Measurements from ENCODE around the gene PPP2R5E.
"Not testable (repeated sequence)": the region's sequence is repeated elsewhere in the genome, so short reads cannot be mapped to it uniquely, and the experiment has no call there.

The PPP2R5E gene

DNA sequence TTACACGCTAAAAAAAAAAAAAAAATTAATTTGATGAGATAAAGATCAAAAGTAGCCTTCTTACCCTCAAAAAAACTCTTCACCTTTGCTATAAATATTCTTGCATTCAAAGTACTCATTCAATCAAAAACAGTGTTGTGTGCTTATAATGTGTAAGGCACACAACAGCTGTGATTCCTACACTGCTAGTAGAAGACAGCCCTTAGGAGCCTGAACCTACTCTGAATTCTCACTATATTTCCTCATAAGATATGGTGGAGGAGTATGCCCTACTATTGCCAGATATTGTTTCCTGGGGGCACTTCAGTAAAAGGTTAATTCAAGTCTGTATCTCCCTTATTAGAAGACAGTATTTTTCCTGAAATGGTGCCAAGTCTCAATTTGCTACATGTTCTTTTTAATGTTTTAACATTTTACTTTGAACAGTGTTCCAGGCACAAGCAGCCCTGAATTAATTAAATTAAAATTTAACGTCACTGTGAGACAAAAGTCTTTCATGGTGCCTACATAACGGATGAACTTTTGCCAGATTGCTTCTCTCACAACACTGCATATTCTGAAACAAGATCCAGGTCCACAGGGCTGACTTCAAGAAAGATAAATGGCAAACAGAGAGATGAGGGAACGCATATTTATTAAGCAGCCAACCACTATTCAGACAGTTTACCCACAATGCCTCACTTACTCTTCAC lies 19.3 kb downstream of the PPP2R5E start:
- no peak overlapping the region for H3K27ac ChIP-seq
- no peak for DNase-seq (ENCODE audit: low read depth, low spot score)

DNA sequence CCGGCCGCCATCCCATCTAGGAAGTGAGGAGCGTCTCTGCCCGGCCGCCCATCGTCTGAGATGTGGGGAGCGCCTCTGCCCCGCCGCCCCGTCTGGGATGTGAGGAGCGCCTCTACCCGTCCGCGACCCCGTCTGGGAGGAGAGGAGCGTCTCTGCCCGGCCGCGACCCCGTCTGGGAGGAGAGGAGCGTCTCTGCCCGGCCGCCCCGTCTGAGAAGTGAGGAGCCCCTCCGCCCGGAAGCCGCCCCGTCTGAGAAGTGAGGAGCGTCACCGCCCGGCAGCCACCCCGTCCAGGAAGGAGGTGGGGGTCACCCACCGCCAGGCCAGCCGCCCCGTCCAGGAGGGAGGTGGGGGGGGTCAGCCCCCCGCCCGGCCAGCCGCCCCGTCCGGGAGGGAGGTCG lies 20.7 kb downstream of the PPP2R5E start:
- H3K27ac ChIP-seq; DNase-seq (ENCODE audit: low read depth, low spot score): not testable (repeated sequence)

DNA sequence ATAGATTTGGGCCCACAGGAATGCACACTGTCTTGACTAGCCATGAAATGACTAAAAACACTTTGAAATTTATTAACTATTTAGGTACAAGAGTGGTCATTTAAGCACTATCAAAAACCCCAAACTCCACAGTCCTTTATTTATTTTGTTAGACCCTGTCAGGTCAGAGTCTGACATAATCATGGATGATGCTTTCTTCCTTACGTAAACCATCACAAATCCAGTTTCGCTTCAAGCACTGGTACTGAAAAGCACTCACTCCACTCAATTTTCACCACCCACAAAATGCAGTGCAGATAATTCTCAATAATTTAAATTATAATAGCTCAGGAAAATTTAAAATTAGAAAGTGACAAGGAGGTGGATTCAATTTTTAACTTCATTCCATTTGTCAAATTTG lies 25.8 kb downstream of the PPP2R5E start:
- DNase-seq (ENCODE audit: low read depth, low spot score) = no peak
- no peak overlapping the region for H3K27ac ChIP-seq

DNA sequence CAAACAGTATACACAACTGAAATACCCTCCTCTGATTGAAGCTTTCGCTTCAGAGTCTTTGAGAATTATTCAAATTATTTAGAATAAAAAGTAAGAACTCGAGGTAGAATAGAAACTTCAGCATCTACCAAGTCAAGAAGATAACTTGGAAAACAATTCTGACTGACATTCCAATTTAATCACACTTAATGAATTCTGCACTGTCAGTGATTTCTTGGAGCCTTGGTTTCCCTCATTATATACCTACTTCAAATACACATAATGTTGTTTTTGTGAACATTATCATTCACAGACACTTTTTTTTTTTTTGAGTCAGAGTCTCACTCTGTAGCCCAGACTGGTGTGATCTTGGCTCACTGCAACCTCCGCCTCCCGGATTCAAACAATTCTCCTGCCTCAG lies 27.9 kb downstream of the PPP2R5E start:
- DNase-seq (ENCODE audit: low read depth, low spot score) = no peak

DNA sequence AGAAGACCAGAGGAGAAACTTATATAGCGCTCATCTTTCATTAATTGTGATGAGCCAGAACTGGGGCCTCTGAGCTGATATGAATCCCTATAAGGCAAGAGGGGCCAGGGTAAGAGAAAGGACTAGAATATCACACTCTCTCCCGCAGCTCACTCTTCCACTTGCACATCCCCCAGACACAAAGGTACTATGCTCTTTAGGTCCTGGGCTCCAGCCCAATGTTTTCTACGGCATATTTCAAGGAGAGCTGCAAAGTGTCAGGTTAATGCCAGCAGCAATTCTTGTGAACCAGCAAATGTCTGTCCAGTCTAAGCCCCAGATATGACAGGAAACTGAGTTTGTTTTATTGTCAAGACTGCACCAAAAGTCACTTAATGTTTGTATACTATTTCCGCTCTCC lies 29.4 kb downstream of the PPP2R5E start:
- no peak overlapping the region for H3K27ac ChIP-seq
- no peak for DNase-seq (ENCODE audit: low read depth, low spot score)

More for the DNA sequence above, 27.9 kb downstream of the PPP2R5E start:
- no peak overlapping the region for H3K27ac ChIP-seq

DNA sequence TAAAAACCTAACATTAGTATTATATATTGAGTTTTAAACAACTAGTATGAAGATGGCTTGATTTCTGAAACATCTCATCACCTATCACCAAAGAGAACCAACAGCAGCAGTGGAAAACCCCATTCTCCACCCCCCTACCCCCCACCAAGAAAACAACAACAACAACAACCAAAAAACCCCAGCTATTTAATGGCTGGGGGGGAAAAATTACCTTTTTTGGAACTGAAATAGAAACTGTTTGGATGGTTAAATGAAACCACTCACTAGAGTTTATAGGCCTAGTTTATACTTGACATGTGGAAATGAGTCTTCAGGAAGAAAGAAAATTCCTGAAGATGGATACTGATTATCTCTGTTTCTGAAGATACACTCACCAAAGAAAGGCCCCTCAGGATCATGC lies 30.3 kb downstream of the PPP2R5E start:
- H3K27ac ChIP-seq = no peak overlapping the region
- DNase-seq (ENCODE audit: low read depth, low spot score) = no peak

DNA sequence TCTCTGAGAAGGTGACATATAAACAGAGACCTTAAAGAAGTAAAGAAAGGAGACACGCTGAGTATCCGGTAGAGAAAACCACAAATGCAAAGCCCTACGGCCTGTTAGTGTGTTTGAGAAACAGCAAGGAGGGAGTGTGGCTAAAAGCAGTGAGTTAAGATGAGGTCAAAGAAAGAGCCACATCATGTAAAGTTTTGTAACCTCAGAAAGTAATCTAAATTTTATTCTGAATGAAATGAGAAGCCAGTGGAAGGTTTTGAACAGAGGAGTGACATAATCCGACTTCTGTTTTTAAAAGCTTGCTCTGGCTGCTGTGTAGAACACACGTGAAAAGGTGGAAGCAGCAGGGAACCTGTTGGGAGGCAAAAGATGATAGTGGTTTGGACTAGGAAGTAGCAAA lies 32.6 kb downstream of the PPP2R5E start:
- no peak for DNase-seq (ENCODE audit: low read depth, low spot score)
- no peak overlapping the region for H3K27ac ChIP-seq

DNA sequence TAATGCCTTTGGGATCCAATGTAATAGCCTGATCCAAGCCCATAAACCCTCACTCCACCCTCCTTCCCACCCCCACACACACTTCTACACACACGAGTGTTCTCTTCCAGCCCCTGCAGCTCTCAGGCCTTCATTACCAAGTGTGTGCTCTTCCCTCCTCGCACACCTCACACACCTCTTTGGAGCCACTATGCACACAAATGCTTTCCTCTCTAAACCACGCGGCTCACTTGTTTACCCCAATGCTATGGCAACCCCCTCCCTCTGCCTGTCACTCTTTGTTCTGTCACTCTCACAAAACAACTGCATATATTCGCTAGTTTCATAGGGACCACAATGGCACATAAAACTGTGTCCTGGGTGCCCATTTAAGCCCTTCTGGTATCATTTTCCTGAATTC lies 35.1 kb downstream of the PPP2R5E start:
- DNase-seq (ENCODE audit: low read depth, low spot score) = no peak
- no peak overlapping the region for H3K27ac ChIP-seq

DNA sequence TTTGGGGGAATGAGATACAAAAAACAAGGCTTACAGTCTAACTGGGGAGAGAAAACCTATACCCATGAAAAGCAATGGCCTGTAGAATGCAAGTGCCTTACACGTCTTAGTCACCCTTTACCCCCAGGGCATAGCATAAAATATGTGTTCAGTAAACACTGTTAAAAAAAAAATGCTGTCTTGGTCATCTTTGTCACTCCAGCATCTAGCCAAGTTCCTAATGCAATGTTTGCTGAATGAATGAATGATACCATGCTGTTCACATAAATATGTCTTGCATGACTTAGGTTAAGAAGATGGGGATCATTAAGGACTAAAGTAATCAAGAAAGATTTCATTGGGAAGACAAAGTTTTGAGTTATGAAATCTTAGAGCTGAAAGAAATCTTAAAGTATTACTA lies 38.5 kb downstream of the PPP2R5E start:
- DNase-seq (ENCODE audit: low read depth, low spot score) = peak; percentile 53
- H3K27ac ChIP-seq = peak overlapping the region; percentile 36

DNA sequence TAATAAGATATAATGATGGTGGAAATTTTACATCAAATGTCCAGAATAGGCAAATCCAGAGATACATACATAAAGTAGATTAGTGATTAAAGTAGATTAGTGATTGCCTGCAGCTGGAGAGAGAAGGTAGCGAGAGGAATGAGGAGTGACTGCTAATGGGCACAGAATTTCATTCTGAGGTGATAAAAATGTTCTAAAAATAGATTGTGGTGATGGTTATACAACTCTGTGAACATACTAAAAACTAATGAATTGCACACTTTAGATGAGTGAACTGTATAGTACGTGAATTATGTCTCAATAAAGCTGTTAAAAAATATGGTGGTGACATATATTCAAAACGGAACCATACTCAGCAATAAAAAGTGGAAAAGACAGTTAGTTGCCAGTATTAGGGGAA lies 41.7 kb downstream of the PPP2R5E start:
- no peak overlapping the region for H3K27ac ChIP-seq
- DNase-seq (ENCODE audit: low read depth, low spot score) = no peak

DNA sequence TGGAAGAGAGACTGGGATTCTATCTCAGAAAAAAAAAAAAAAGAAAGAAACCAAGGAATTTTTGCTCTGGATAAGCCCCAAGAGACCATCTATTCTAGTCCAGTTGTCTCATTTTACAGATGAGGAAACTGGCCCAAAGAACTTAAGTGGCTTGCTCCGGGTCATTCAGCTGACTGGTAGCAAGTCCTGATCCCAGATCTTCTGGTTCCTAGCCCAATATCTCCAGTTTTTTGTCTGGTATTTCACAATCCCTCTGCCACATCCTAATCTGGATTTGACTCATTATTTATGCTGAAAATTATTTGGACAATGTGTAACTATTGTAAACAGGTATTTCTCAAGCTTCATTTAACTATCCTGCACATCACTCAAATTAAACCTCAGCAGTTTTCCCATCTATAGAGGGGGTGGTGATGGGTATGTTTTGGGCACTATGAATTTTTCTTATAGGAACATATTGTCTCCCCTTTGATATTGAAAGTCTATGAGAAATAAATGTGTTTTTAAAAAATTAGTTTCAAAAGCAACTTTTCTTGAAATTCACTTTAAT lies 43.4 kb downstream of the PPP2R5E start:
- DNase-seq (ENCODE audit: low read depth, low spot score) = no peak
- no peak overlapping the region for H3K27ac ChIP-seq

DNA sequence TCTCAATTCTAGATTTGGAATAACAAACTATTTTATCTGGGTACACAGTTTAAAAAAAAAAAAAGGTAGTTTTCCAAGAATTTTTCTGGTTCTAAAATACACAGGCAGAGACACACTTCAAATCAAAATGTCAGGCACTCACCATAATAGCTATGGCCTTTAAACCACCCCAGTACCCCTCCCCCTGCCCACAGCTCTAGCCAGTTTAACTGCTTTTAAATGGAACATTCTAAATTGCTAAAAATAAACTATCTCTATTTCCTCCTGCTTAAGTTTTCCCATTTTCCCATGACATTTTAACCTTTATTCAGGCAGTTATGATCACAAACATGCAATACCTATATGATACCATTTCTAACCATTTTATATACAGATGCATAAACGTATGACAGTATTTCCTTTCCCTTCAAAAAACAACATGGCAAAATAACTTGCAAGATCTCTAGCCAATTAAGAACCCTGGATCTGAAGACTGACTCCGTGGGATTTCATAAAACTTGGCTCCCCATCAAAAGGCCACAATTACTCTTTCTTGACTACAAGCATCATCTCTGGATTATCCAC lies 46.3 kb downstream of the PPP2R5E start:
- DNase-seq (ENCODE audit: low read depth, low spot score) = no peak
- H3K27ac ChIP-seq = no peak overlapping the region

DNA sequence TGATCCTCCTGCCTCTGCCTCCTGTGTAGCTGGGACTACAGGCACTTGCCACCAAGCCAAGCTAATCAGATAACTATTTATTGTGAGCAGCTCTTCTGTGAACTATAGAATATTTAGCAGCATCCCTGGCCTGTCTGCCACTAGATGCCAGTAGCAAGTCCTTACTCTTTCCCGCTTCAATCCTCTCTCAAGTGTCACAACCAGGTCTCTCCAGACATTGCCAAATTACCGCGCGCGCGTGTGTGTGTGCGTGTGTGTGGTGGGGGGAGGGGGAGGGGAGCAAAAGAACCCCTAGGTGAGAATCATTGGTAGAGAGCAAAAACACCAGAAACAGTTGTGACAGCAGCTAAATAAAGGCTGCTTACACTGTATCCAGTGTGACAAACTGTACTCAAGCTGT lies 49.9 kb downstream of the PPP2R5E start:
- DNase-seq (ENCODE audit: low read depth, low spot score) = no peak
- peak overlapping the region; percentile 80 for H3K27ac ChIP-seq

DNA sequence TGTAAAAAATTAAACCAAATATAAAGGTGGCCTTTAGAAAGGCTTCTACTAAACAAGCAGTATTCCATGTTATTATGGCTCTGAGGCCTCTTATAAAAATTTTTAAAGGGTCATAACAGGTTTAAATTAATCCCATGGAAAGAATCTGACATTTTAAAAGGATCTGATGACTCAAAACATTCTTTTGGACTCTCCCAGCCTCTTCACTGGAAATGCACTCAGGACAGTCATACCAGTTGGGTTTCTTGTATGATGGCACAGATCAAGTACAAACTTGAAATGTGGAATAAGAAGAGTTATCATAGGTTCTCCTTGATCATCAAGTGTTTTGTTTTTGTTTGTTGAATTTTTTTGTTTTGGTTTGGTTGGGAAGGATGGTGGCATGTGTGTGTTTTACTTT lies 50.8 kb downstream of the PPP2R5E start:
- peak; percentile 79 for DNase-seq (ENCODE audit: low read depth, low spot score)

DNA sequence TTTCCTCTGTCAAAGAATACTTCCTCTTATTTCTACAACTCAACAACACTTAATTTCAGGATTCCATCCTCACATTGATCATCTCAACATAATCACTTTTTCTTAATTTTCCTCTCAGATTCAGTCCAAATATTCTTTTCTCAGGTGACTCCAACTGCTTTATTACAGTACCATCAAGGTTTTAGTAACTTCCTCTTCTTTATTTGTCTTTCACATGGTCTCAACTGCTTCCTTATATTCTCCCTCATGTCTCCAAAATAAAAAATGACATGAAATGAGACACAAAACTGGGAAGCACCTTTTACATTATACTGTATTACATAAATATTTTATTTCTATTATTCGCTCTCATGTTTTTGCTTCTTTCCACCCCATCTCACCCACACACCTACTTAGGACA lies 55.5 kb downstream of the PPP2R5E start:
- H3K27ac ChIP-seq = no peak overlapping the region
- DNase-seq (ENCODE audit: low read depth, low spot score) = no peak

More for the DNA sequence above, 50.8 kb downstream of the PPP2R5E start:
- peak overlapping the region; percentile 80 for H3K27ac ChIP-seq

DNA sequence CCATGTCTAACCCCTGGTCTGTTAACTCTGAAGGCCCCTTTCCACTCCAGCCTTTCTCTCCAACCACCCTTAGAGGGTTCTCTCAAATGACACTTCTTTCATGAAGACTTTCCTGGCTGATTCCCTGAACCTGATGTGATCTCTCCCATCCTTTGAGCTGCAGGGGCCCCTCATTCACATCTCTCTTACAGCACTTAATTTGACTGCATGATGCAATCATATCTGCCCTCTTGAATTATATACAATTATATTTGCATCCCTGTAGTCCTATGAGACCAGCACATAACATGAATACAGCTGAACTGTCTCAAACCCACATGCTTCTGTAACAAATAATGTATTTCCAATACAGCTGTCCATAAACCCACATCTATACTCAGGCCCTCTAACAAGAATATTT lies 56.4 kb downstream of the PPP2R5E start:
- H3K27ac ChIP-seq = no peak overlapping the region
- no peak for DNase-seq (ENCODE audit: low read depth, low spot score)

DNA sequence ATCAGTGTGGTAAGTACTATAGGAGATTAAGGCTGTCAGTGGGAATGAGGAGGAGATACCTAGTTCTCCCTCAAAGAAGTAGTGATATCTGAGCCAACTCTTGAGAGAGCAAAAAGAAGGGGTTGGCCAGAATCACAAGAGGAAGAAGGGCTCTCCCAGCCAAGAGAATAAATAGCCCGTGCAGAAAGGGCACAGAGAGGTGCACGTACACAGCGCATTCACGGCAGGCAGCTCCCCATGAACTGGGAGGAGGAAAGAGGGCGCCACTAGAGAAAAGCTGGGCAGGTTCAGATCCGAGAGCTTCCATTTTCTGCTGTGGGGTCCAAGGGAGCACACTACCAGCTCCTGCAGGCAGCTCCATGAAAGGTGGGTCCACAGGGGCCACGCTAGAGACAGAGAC lies 59.9 kb downstream of the PPP2R5E start:
- H3K27ac ChIP-seq = no peak overlapping the region
- DNase-seq (ENCODE audit: low read depth, low spot score) = no peak

DNA sequence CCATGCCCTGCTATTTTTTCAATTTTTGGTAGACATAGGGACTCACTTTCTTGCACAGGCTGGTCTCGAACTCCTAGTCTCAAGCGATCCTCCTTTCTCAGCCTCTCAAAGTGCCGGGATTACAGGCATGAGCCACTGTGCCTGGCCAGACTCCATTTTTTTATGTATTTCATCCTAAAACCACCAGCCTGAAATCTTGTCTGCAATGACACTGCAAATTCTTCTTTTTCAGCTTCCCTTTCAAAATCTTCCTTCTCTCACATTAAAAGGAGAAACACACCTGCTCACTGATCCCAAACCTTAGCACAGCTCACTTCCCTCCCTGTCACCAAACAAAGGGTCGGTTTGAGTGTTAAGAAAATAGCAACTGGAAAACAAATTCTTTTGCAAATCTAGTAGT lies 62.6 kb downstream of the PPP2R5E start:
- H3K27ac ChIP-seq = no peak overlapping the region
- no peak for DNase-seq (ENCODE audit: low read depth, low spot score)

DNA sequence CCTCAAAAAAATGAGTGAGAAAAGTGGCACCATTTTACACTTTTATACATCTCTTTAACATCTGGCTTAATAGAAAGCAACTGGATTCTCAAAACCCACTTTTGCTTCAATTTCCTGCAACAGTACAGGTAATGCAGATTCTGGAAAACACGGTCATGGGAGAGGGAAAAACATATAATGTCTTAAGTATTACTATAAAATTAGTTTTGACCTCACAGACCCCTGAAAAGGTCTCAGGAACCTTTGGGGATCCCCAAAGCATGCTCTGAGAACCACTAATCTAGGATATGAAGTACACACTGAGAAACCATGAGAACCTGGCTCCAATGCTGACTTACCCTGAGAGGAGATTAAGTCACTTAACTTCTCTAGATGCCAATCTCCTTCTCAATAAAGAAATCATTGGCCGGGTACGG lies 64.7 kb downstream of the PPP2R5E start:
- H3K27ac ChIP-seq = no peak overlapping the region
- DNase-seq (ENCODE audit: low read depth, low spot score) = no peak

DNA sequence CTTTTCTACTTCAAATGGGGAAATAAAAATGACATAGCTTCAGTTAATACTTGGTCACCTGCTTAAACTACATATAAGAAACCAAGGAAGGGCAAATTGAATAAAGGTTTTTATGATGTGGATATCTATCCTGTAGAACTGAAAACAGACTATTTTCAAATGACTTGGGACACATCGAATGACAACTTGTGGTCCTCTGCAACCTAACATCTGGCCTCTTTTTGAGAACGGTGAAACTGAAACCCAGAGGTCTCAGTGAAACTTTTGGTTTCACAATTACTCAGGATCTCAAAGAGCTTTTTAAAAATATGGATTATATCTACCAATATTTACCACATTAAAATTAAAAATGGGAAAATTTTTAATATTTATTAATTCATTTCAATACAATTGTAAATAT lies 65.2 kb downstream of the PPP2R5E start:
- DNase-seq (ENCODE audit: low read depth, low spot score) = no peak
- H3K27ac ChIP-seq = no peak overlapping the region

DNA sequence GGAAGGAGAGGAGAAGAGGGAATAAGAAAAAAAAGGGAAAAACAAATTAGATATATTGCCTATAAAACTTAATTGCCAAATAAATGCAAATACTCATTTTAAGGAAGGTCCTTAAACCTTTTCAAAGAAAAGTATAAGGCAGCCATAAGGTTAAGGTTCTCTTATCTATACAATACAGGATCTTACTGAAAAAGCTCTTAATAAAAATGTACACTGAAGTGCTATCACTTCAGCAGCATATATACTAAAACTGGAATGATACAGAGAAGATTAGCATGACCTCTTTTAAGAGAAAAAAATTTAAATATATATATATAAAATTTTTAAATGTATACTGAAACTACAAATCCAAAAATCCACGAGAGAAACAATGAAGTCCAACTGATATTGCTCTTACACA lies 65.6 kb downstream of the PPP2R5E start:
- H3K27ac ChIP-seq = no peak overlapping the region
- DNase-seq (ENCODE audit: low read depth, low spot score) = no peak

DNA sequence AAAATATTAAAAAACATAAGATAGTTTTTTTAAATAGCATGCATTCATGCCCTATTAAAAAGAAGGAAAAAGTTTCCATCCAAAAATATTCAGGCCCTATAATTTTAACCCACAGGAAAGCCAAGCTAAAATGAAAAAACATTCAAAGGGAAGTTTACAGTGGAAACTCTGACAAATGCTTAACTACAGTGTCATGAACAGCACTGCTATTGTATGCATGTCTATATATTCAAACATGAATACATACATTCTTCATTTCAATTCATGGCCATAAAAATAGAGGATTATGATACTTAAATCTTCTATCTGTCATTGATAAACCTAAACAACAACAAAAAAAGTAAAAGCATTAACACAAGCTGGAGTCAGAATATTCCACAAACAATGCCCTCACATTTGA lies 67.4 kb downstream of the PPP2R5E start:
- no peak overlapping the region for H3K27ac ChIP-seq
- DNase-seq (ENCODE audit: low read depth, low spot score) = no peak
